HG03060 (cell line): Measurements from ENCODE around the gene NPAS2.

Experiments
- ATAC-seq: cut with Tn5 transposase; IDR thresholded peaks from one replicate; pipeline ENCODE4 v1.9.1; 2021; ENCODE audit warnings: low read depth, moderate number of reproducible peaks; ENCODE audit not compliant: unreplicated experiment

The NPAS2 gene

DNA sequence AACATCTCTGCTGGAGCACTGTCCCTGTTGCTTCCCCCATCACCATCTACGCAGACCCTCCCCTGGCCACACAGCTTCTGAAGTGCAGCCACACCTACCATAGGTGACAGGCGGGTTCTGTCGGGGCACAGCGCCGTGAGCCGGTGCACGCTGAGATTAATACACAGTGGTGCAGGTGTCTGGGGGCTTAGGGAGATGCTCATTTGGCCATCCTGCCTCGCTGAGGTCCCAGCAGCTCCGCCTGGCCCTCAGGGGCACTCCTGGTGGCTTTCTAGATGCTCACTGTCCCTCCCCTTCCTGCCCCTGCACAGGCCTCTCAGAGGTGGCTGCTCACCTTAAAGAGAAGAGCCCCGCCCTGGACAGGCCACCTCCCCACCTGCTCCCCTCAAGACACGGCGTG is 163.3 kb downstream of the NPAS2 start:
- no peak for ATAC-seq

- ATAC-seq, result no peak
Measured at GRCh38 chr2:100983684-100984310, 163.9 kb downstream of the NPAS2 start.

- ATAC-seq, result no peak
Measured at GRCh38 chr2:100984892-100985307, 165.0 kb downstream of the NPAS2 start.

GRCh38 chr2:100986157-100986556 is 166.2 kb downstream of the NPAS2 start:
- no peak for ATAC-seq

DNA sequence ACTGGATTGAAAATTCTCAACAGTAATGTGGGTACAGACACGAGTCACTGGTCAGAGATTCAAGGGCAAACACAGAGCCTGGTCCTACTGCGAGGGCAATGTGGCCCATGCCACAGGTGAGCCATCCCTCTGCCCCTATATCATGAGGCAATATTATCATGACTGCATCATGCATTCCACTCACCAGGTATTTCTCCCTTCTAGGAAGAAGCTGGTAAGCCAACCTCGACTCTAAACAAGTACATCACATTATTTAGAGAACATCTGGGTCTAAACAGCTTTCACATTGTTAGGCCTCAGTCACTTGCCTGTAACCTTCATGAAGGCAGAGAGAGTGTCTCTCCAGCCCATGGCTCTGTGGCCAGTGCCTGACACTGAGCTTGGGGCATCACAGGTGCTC is 167.6 kb downstream of the NPAS2 start:
- ATAC-seq, result no peak

GRCh38 chr2:100987974-100988373 is 168.0 kb downstream of the NPAS2 start:
- no peak for ATAC-seq

DNA sequence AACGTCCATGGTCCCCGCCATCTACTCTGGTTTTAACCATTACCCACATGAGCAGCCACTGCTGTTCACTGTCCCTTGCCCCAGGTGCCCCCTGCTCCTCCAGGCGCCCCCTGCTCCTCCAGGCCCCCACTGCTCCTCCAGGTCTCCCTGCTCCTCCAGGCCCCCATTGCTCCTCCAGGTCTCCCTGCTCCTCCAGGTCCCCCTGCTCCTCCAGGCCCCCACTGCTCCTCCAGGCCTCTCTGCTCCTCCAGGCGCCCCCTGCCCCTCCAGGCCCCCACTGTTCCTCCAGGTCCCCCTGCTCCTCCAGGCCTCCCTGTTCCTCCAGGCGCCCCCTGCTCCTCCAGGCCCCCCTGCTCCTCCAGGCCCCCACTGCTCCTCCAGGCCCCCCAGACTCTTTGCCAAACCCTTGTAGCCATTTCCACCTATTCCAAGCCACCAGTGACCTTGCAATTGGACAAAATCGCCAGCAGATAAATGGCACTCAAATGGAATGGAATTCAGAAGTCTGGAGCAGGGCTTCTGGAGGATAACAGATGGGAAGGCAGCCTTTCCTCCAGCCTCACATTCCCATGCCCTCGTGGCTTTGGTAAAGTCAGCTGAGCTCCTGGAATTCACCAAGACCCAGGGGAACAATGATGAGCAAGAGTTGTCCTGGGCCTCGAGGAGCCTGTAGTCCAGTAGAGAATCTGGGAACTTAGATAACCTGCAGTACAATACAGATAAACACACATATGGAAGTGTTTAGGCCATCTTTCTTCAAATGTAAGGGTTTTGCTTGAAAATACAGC is 168.9 kb downstream of the NPAS2 start:
- ATAC-seq, result no peak

GRCh38 chr2:100989666-100990065 is 169.7 kb downstream of the NPAS2 start:
- ATAC-seq, result no peak

GRCh38 chr2:100990166-100990565 is 170.2 kb downstream of the NPAS2 start:
- ATAC-seq, result no peak

GRCh38 chr2:100990650-100991403 is 170.9 kb downstream of the NPAS2 start:
- no peak for ATAC-seq

GRCh38 chr2:100991404-100991773 is 171.4 kb downstream of the NPAS2 start:
- no peak for ATAC-seq

DNA sequence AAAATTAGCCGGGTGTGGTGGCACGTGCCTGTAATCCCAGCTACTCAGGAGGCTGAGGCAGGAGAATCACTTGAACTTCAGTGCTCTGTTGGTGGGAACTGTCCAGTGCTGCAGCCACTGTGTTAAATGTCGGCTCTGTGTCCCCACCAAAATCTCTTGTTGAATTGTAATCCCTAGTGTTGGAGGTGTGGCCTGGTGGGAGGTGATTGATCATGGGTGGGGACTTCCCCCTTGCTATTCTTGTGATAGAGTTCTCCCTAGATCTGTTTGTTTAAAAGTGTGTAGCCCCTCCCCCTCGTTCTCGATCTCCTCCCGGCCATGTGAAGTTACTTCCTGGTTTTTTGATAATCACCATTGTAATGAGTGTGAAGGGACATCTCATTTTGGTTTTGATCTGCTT is 172.3 kb downstream of the NPAS2 start:
- ATAC-seq, result no peak

- ATAC-seq, result no peak
Measured at GRCh38 chr2:100993294-100993693, 173.4 kb downstream of the NPAS2 start.

DNA sequence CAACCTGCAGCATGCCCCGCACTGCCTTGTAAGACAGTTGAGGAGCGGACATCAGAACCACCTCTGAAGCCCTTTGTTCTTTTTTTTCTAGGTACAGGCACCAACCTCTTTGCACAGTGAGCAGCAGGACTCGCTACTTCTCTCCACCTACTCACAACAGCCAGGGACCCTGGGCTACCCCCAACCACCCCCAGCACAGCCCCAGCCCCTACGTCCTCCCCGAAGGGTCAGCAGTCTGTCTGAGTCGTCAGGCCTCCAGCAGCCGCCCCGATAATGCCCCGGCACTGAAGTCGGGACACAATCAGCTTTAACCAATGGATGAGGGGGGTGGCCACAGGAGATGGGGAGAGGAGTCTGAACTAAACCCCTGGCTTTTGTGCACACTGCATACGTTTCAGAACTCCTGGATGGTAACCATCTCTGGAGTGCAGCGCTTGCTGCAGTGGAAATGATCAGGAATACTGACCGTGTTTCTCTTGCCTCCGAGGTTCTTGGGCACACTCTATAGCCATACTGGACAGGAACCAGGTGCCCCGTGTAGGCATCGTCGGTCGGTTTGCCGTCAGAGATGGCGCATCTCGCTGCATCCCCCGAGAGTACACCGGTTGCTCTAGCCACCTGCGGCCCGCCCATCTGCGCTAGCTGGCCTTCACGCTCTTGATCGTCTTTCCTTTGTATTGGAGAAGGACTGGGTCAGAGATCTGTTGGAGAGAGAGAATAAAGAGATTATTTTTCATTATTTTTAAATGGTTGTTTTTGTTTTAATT is 175.6 kb downstream of the NPAS2 start:
- ATAC-seq, result no peak

GRCh38 chr2:100997509-100998234 is 177.7 kb downstream of the NPAS2 start:
- ATAC-seq, result no peak

- no peak for ATAC-seq
Measured at GRCh38 chr2:100998235-100998573, 178.3 kb downstream of the NPAS2 start.

DNA sequence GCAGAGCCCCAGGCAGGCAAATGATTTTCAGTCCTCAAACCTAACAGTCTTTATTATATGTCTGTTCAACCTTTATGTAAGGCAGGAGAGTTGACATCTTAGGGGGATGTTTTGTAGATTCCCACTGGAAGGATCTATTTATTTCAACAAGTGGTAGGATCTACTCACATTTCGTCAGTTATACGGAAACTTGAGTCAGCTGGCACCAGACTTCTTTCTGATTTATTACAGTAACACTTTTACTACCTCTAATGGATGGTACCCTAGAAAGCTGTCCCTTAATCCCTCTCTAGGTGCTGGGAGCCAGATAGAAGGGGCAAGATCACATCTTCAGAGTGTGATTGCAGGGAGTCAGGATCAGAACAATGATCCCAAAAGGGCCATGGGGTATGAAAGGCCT is 180.1 kb downstream of the NPAS2 start:
- no peak for ATAC-seq

DNA sequence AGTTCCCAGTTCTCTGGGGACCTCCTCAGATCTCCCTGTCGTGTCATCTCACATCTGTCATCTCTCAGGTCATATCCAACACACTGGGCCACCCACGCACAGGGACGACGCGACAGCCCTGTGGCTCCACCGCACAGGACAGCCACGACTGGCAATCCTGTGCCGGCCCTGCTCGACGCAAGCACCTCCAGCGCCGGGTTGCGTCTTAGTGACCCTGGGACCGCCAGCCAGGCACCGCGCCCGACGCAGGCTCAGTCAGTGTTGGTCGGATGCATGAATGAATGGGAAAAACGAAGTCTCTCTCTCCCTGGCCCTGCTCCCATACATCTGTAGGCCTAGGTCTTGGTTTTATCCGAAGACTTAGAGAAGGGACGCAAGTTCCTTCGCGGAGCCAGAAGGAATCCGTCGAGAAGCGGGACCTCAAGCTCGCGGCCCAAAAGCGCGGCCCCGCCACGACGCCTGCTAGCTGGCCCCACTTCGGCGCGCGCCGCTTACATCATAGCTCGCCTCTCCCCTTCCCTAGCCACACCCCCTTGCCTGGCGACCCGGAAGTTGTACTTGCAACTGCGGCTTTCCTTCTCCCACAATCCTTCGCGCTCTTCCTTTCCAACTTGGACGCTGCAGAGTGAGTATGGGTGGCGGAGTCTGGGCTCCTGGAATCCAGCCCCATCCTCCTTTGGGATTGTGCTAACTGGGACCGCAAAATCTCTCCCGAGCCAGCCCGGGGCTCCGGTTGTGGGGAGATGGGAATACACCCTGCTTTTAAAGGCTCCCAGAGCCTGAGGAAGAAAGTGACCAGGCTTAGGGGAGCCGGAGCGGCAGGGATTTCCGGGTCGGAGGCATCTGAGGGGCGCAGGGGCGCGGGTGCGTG is 182.0 kb downstream of the NPAS2 start, which contains the start of gene RPL31:
Gene RPL31 (plus strand): TSS at position 599 of the 871 bp plus-strand sequence. CDS start 413 bp downstream, outside the sequence.
- ATAC-seq, result peak; percentile 93
